Spleen (tissue), 7 donors: ENCODE data around the gene FYN.

Source experiments
- POLR2A ChIP-seq, 3 donors: fragments of 450-650 bp; IDR thresholded peaks; one replicate each; pipeline ENCODE4 v1.5.1; 2017; ENCODE audit warnings: antibody characterized with exemption in 3 of 3, mild to moderate bottlenecking in 1 of 3
- TF ChIP-seq, protein P1 (sequence below), 11 experiments: fragments of 200-600 bp in 7 of 11; fragments of 450-650 bp in 4 of 11; sonication (generic) in 4 of 11; IDR thresholded peaks in 8 of 11; conservative IDR thresholded peaks in 3 of 11; 1 replicate in 7 of 11; 2 replicates in 4 of 11; pipeline versions ENCODE4 v1.4.0 to v1.8.0; 2016 to 2021; ENCODE audit warnings: antibody characterized with exemption in 11 of 11, inconsistent platforms in 4 of 11, mild to moderate bottlenecking in 1 of 11
- donor health status: DM: no; HTN: no; CAD: no; lungs with moderate emphysema.
- donor health status: DM: no; HTN: no; CAD: no.
- donor health status: DM: no; HTN: no; CAD: no.

DNA sequence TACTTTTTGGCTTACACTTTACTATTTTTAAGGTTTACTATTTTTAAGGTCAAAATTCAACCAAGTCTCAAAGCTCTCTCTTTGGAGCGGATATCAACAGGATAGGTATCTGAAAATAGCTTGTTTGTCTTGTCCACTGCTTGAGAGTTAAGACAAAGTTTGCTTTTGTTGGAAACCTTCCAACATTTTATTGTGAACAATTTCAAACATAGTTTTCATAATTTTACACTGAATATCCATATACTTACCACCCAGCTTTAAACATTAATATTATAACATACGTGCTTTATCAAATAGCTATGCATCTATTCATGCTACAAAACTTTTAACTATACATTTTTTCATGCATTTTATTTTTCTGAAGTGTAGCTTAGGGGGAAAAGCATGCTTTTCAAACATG, 109.9 kb downstream of the FYN start:
- TF ChIP-seq POLR2A (IDR thresholded peaks at IDR 0.05), result no peak
- TF ChIP-seq, protein P1, sequence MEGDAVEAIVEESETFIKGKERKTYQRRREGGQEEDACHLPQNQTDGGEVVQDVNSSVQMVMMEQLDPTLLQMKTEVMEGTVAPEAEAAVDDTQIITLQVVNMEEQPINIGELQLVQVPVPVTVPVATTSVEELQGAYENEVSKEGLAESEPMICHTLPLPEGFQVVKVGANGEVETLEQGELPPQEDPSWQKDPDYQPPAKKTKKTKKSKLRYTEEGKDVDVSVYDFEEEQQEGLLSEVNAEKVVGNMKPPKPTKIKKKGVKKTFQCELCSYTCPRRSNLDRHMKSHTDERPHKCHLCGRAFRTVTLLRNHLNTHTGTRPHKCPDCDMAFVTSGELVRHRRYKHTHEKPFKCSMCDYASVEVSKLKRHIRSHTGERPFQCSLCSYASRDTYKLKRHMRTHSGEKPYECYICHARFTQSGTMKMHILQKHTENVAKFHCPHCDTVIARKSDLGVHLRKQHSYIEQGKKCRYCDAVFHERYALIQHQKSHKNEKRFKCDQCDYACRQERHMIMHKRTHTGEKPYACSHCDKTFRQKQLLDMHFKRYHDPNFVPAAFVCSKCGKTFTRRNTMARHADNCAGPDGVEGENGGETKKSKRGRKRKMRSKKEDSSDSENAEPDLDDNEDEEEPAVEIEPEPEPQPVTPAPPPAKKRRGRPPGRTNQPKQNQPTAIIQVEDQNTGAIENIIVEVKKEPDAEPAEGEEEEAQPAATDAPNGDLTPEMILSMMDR (IDR thresholded peaks at IDR 0.05 in 8 of 11, conservative IDR thresholded peaks at IDR 0.05 in 3 of 11), result no peak
